Stimulated activated CD4-positive, alpha-beta T cell treated with anti-CD3 and anti-CD28 coated beads, Interleukin-4, amount 100 ng/mL, for 24 hours (primary cell): Measurements from ENCODE around the gene MAPT.
"Not testable (repeated sequence)": the region's sequence is repeated elsewhere in the genome, so short reads cannot be mapped to it uniquely, and the experiment has no call there.

ENCODE experiments used
- DNase-seq: peaks from one replicate; pipeline ENCODE4 v3.0.0-alpha.2; 2020

Gene MAPT

DNA sequence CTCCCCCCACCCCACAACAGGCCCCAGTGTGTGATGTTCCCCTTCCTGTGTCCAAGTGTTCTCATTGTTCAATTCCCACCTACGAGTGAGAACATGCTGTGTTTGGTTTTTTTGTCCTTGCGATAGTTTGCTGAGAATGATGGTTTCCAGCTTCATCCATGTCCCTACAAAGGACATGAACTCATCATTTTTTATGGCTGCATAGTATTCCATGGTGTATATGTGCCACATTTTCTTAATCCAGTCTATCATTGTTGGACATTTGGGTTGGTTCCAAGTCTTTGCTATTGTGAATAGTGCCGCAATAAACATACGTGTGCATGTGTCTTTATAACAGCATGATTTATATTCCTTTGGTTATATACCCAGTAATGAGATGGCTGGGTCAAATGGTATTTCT lies 62.4 kb downstream of the MAPT start:
- DNase-seq = not testable (repeated sequence)

DNA sequence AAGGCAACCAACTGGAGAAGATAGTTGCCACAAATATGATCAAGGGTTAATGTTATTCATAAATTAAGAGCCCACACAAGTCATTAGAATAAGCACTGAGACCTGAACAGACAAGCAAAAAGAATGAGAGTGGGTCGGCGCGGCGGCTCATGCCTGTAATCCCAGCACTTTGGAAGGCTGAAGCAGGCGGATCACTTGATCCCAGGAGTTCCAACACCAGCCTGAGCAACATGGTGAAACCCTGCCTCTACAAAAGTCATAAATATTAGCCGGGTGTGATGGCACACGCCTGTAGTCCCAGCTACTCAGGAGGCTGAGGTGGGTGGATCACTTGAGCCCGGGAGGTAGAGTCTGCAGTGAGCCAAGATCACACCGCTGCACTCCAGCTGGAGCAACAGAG lies 64.0 kb downstream of the MAPT start:
- DNase-seq = no peak

DNA sequence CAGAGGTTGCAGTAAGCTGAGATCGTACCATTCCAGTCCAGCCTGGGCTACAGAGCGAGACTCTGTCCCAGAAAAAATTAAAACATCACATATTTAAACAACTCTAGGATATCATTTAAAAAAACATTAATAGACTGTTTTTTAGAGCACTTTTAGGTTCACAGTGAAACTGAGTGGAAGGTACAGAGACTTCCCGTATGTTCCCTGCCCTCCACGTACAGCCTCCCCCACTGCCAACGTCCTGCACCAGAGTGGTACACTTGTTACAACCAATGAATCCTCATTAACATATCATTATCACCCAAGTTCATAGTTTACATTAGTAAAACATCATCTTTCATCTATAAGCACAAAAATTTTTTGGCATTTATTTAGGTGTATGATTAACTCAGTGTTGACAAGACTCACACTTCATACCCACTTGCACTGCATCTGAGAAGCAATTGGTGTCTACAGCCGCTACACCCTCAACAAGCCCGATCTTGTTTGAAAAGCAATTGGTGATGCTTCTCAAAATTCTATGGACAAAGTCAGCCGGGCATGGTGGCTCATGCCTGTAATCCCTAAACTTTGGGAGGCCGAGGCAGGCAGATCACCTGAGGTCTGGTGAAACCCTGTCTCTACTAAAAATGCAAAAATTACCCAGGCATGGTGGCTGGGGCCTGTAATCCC lies 64.8 kb downstream of the MAPT start:
- DNase-seq = no peak

DNA sequence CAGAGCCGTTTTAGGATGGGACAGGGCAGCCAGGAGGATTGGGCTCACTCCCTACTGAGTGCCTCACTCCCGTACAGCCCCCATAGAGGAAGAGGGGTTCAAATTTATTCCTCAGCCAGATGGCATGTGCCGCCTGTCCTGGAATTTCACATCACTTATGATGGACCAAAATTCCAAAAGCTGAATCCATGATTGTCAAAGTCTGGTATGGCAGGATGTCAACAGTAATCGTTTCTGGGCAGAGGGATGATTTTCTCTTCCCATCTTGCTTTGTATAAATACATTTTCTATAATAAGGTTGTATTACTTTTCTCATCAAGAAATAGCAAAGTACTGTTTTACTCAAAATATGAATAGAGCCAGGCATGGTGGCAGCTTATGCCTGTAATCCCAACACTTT lies 66.0 kb downstream of the MAPT start:
- DNase-seq = no peak

DNA sequence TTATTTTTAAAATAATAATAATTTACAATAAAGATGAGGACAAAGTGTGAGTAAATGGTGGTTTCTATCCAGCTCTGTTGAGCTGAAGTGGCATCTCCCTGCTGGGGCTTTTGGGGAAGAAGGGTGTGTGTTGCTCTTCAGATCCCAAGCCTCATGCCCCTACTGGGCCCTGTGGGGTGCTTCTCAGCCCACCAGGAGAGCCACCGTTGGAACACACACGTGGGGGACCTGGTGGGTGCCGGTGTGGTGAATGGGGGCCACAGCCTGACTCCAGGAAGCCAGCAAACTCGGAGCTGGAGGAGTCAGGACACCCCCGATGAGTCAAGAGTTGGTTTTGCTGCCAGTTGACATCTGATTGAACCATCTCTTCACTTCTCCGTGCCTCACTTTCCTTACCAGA lies 66.9 kb downstream of the MAPT start:
- no peak for DNase-seq

DNA sequence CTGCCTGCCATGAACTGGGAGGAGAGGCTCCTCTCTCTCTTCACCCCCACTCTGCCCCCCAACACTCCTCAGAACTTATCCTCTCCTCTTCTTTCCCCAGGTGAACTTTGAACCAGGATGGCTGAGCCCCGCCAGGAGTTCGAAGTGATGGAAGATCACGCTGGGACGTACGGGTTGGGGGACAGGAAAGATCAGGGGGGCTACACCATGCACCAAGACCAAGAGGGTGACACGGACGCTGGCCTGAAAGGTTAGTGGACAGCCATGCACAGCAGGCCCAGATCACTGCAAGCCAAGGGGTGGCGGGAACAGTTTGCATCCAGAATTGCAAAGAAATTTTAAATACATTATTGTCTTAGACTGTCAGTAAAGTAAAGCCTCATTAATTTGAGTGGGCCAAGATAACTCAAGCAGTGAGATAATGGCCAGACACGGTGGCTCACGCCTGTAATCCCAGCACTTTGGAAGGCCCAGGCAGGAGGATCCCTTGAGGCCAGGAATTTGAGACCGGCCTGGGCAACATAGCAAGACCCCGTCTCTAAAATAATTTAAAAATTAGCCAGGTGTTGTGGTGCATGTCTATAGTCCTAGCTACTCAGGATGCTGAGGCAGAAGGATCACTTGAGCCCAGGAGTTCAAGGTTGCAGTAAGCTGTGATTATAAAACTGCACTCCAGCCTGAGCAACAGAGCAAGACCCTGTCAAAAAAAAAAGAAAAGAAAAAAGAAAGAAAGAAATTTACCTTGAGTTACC lies 68.0 kb downstream of the MAPT start:
- DNase-seq = no peak

DNA sequence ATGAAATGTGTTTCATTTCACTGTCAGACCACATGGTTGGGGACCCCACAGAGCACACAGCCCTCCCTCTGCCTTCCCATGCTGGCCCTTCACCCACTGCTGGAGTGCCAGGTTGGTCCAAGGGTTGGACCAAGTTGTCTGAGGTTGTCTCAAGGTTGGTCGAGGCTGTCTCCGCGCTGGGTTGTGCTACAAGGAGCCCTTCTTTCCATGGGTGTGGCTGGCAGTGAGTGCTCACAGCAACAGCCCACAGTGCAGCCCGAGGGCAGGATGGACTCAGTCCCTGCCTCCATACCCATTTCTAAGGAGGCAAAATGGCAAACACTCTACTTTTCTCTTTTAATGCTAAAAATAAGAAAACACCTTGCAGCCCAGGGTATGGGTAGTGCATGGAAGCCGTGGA lies 68.9 kb downstream of the MAPT start:
- DNase-seq = no peak

DNA sequence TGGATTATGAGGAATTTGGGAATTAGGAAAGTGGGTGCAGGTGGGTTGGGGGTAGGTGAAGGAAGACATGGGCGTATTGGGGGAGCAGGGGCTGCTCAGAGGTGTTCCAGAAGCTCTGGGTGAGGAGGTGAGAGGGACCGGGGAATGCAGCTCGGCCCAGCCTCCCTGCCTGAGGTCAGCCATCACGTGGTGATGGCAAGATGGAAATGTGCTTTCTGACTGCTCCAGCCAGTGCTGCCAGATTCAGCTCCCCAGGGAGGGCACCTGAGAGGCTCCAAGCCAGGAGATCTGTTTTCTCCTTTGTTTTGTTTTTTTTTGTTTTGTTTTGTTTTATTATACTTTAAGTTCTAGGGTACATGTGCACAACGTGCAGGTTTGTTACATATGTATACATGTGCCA lies 69.5 kb downstream of the MAPT start:
- DNase-seq = no peak

DNA sequence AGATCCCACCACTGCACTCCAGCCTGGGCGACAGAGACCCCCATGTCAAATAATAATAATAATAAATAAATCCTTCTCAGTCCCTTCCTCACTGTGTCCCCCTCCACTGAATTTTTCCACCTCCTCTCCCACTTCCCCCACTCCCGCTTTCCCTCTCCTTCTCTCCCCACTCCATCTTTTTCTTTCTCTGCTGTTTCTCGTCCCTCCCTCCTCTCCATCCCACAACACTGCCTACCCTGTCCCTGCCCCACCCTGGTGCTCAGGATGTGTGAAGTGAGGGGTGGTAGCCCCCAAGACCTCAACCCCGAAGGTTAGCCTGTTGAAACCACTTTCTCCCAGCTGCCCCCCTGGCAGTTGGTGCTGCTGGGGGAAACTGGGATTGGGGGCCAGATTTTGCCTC lies 70.3 kb downstream of the MAPT start:
- no peak for DNase-seq

DNA sequence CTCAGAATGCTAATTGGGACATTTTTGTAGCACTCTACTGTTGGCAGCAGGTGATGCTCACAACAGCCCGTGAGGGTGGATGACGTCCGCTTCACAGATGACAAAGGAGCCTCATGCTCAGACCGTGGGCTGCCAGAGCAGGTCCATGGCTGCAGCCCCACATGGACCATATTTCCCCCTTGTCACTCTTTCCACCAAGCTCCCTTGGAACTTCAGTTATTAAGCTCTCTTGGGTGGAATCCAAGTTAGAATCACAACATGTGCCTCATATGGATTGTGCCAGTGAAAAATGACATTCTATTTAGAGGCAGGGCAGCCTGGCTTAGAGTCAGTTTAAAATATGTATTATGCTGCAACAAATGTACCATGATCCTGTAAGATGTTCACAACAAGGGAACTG lies 71.5 kb downstream of the MAPT start:
- DNase-seq = no peak

DNA sequence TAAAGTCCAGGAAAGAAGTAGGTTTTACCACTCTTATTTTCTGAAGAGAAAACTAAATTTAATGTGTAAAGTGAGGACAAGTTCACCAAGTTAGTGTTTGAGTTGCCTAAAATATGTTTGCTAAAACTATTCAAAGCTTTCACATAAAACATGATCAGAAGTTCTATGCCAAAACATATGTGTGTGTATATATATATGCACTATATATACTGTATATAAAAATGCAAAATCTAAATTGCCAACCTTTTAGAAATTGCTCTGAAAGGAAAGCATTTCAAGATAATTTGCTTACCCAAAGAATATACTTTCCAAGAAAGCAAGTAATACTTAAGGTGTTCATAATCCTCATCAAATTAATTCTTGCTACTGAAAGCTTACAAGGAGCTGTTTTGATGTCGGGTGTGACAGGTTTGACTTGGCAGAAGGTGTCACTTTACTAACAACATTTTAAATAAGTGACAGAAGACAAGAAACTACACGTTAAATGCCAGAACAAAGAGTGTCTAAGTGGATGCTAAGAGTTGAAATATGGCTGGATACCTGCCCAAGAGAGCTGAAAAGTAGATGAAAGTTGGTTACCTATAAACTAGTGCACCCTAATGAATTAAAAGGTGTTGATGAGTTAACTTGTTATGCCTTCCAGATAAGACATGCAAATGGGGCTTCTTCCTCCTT lies 72.4 kb downstream of the MAPT start:
- no peak for DNase-seq

DNA sequence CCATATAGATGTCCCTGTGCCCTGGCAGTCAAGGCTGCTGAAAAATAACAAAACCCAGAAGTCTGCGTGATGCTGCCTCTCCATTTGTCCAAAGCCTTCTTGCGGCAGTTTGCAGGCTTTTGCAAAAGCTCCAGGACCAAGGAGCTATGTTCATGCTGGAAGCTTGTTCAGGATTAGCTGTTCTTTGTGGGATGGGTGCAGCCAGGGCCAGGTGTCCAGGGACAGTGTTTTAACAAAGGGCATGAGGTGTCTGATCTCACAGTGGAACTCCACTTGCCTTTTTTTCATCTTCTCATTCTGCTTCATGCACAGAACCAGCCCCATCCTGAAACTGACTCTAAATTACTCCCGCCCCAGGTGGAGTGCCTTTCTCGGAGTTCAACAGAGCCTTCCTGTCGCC lies 73.0 kb downstream of the MAPT start:
- DNase-seq = no peak

DNA sequence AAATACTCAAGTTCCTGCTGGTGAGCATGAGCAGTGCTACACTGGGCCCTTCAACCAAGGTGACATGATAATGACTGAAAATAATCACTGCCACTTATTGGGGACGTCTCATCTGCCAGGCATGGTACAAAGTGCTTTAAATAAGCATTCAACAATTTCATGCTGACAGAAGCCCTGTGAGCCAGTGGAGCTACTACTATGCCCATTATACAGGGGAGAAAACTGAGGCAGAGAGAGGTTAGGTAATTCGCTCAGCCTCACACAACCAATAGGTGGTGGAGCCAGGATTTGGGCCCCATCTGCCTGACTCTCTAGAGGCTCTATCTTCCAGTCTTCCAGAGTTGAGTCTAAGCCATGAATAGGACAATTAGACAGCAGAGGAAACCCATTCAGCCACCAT lies 74.4 kb downstream of the MAPT start:
- no peak for DNase-seq

DNA sequence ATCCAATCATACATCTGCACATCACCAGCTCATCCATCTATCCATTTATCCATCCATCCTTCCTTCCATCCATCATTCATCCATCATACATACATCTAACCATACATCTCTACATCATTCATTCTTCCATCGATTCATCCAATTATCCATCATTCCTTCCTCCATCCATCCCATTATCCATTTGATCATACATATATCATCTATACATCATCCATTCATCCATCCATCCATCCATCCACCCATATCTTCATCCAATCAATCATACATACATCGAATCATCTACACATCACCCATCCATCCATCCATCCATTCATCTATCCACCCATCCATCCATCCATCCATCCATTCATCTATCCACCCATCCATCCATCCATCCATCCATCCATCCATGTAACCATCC lies 75.4 kb downstream of the MAPT start:
- no peak for DNase-seq

DNA sequence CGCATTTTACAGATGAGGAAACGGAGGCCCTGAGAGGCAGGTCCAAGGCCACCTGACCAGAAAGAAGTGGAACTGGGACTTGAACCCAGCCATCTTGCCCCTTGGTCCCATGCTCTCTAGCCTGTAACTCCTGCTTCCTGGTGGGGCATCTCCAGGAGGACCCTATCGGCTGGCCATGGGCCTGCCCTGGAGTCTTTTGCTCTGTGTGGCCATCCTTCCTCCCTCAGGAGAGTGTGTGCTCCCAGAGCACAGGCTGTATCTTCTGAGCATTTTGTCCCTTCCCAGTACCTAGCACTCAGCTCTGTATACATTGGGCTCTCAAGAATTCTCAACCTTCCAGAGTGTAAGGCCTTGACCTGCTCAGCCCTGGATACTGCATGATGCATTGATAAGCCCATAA lies 76.3 kb downstream of the MAPT start:
- no peak for DNase-seq

DNA sequence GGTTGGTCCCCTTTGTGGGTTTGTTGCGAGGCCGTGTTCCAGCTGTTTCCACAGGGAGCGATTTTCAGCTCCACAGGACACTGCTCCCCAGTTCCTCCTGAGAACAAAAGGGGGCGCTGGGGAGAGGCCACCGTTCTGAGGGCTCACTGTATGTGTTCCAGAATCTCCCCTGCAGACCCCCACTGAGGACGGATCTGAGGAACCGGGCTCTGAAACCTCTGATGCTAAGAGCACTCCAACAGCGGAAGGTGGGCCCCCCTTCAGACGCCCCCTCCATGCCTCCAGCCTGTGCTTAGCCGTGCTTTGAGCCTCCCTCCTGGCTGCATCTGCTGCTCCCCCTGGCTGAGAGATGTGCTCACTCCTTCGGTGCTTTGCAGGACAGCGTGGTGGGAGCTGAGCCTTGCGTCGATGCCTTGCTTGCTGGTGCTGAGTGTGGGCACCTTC lies 77.4 kb downstream of the MAPT start:
- DNase-seq = no peak

DNA sequence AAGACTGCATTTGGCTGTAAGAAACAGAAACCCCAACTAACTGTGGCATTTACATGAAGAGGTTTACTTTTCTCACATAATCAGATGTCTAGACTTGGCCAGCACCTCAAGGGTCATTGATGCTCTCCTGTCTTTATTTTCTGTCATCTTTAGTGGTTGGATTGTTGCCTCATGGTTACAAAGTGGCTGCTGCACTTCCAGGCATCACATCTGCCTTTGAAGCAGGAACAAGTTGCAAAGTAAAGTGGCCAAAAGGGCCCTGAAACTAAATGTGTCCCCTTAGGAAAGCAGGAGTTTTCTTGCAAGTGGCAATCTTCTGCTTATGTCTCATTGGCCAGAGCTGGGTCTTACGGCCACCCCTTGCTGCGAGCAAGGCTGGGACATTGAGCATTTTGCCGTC lies 78.2 kb downstream of the MAPT start:
- no peak for DNase-seq

DNA sequence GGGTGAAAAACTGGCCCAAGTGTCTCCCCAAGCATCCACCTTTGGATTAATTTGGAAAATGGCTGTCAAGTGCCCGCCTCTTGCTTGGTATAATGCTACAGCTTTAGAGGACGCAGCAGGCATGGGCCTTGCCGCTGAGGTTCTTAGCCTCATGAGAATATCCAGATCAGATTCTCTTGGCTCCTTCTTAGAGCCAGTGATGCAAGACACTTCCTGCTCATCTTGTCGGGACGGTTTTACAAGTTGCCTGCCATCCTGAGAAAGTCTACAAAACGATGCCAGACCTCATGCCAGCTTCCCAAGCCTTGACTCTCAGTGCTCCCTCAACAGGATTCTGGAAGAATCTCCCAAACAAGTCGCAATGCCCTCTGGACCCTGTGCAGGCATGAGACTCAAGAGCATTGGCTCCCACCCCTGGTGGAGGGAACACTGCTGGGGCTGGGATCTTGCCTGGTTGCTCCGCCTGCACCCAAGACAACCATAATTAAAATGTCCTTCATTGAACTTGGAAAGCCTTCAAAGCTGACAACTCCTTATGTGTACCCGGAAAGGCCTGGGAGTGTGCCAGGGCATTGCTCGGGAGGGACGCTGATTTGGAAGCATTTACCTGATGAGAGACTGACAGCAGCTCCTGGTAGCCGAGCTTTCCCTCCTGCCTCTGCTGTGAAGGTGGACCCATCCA lies 78.9 kb downstream of the MAPT start:
- no peak for DNase-seq

DNA sequence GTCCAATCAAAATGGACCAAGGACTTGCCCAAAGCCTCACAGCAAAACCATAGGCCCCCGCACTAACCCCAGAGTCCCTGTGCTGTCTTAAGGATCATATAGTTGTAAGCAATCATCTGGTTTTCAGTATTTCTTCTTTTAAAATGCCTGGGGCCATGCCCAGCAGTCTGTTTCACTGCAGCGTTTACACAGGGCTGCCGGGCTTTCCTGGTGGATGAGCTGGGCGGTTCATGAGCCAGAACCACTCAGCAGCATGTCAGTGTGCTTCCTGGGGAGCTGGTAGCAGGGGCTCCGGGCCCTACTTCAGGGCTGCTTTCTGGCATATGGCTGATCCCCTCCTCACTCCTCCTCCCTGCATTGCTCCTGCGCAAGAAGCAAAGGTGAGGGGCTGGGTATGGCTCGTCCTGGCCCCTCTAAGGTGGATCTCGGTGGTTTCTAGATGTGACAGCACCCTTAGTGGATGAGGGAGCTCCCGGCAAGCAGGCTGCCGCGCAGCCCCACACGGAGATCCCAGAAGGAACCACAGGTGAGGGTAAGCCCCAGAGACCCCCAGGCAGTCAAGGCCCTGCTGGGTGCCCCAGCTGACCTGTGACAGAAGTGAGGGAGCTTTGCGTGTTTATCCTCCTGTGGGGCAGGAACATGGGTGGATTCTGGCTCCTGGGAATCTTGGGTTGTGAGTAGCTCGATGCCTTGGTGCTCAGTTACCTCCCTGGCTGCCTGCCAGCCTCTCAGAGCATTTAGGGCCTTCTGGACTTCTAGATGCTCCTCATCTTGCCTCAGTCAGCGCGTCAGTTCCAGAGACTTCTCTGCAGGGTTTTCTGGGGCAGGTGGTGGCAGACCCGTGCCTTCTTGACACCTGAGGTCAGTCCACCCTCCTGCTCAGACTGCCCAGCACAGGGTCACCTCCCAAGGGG lies 79.8 kb downstream of the MAPT start:
- DNase-seq = no peak

DNA sequence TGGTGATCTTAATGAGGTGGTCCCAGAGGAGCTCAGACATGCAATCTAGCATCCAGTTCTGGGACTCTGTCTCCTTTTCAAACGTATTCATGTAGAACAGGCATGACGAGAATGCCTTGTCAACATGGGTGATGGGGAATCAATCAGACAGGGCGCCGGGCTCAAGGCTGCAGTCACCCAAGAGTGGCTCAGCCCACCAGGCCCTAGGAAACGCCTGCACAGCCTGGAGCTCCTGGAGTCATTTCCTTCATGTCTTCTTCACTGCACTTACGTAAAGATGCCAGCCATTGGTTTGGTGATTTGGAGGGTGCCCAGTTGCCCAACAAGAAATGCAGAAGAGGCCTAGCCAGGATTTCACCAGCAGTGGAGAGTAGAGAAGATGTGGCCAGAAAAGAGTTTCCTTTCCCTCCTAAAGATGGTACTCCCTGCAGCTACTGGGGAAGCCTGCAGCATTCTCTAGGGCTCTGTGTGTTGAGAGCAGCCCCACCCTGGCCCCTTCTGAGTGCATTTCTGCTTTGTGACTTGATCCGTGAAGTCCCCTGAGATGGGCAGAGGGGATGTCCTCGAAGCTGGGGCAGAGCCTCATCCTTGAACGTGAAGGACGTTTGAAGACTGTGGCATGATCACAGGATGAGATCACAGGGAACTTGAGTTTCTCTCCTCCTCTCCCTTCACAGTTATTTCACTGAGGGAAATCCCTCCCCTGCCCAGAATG lies 80.7 kb downstream of the MAPT start:
- DNase-seq = no peak

DNA sequence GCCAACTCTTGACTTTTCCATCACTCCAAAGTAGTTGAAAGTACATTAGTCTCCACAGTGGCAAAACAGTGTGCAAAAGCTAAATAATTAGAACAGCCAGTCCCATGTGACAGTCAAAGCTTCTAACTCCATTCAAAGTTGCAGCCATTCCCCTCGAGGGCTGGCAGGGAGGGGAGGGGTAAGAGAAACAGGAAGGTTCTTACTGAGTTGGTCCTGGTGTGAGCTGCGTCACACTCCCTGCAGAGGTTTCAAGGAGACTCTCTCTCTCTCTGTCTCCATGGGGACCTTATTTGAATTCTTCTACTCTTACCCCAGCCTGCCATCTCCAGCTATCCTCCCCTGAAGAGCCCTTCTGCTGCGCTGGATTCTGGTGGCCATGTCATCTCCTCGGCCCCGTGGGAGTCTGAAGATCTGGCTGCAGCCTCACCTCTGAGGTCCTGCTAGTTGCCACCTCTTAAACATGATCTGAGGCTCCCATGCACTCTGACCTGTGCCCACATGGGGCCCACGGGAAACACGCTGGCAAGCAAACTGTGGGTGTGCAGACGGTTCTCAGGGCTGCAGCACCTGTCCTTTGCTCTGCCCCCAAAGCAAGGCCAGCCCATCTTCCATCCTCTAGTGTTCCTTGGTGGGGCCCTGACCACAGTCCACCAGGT lies 81.4 kb downstream of the MAPT start:
- DNase-seq = no peak
